ENCODE data around the gene PCDHA11.
"Not testable (repeated sequence)": the region's sequence is repeated elsewhere in the genome, so short reads cannot be mapped to it uniquely, and the experiment has no call there.

The PCDHA11 gene

GRCh38 chr5:140868721-140869554 lies at the start of gene PCDHA11:
Gene PCDHA11 (plus strand): TSS chr5:140868957. CDS start chr5:140869104, 147 bp downstream.
- no peak for DNase-seq (ENCODE audit: low spot score)
- TF ChIP-seq CTCF (IDR thresholded peaks at IDR 0.05; ENCODE audit: borderline replicate concordance, control extremely low read depth, extremely low read depth, insufficient read depth, missing control alignments), result no peak
- in situ Hi-C loops (cut with MboI; ENCODE audit: low sequenced_read_pairs, unreplicated experiment), result no loop called here

- in situ Hi-C loops (cut with MboI; ENCODE audit: low sequenced_read_pairs, unreplicated experiment), result no loop called here
- no peak for TF ChIP-seq CTCF (IDR thresholded peaks at IDR 0.05; ENCODE audit: borderline replicate concordance, control extremely low read depth, extremely low read depth, insufficient read depth, missing control alignments)
- no peak for DNase-seq (ENCODE audit: low spot score)
Measured at GRCh38 chr5:140821375-140822280, 47.1 kb upstream of the PCDHA11 start, which contains the start of gene PCDHA5. Gene PCDHA5 (plus strand): TSS chr5:140821613.

GRCh38 chr5:140822281-140822629 lies 46.5 kb upstream of the PCDHA11 start:
- DNase-seq (ENCODE audit: low spot score), result no peak
- in situ Hi-C loops (cut with MboI; ENCODE audit: low sequenced_read_pairs, unreplicated experiment), result no loop called here
- no peak for TF ChIP-seq CTCF (IDR thresholded peaks at IDR 0.05; ENCODE audit: borderline replicate concordance, control extremely low read depth, extremely low read depth, insufficient read depth, missing control alignments)

- DNase-seq (ENCODE audit: low spot score); in situ Hi-C loops (cut with MboI; ENCODE audit: low sequenced_read_pairs, unreplicated experiment): not testable (repeated sequence)
Measured at GRCh38 chr5:140822969-140823368, 45.8 kb upstream of the PCDHA11 start.

GRCh38 chr5:140823475-140823874 lies 45.3 kb upstream of the PCDHA11 start:
- TF ChIP-seq CTCF (IDR thresholded peaks at IDR 0.05; ENCODE audit: borderline replicate concordance, control extremely low read depth, extremely low read depth, insufficient read depth, missing control alignments), result no peak

GRCh38 chr5:140827704-140828361 lies 40.9 kb upstream of the PCDHA11 start, which contains the start of gene PCDHA6:
Gene PCDHA6 (plus strand): TSS chr5:140827960. CDS start chr5:140828092, 132 bp downstream.
- no peak for DNase-seq (ENCODE audit: low spot score)
- TF ChIP-seq CTCF (IDR thresholded peaks at IDR 0.05; ENCODE audit: borderline replicate concordance, control extremely low read depth, extremely low read depth, insufficient read depth, missing control alignments), result no peak
- in situ Hi-C loops (cut with MboI; ENCODE audit: low sequenced_read_pairs, unreplicated experiment), result no loop called here

More at GRCh38 chr5:140823475-140823874, 45.3 kb upstream of the PCDHA11 start:
- DNase-seq (ENCODE audit: low spot score), result no peak
- in situ Hi-C loops (cut with MboI; ENCODE audit: low sequenced_read_pairs, unreplicated experiment), result no loop called here
